ENCODE data around the gene DHX8.

The DHX8 gene

GRCh38 chr17:43548689-43549379 is 65.1 kb downstream of the DHX8 start:
- DNase-seq: no peak

- DNase-seq: no peak
Observed at GRCh38 chr17:43549496-43549895, 65.7 kb downstream of the DHX8 start.

GRCh38 chr17:43550754-43551153 is 67.0 kb downstream of the DHX8 start:
- no peak for DNase-seq

GRCh38 chr17:43552229-43552837 is 68.6 kb downstream of the DHX8 start:
- no peak for DNase-seq

GRCh38 chr17:43553573-43553972 is 69.8 kb downstream of the DHX8 start:
- DNase-seq: no peak

- no peak for DNase-seq
Observed at GRCh38 chr17:43554857-43555256, 71.1 kb downstream of the DHX8 start.

- DNase-seq: no peak
Observed at GRCh38 chr17:43556292-43556691, 72.5 kb downstream of the DHX8 start.

- no peak for DNase-seq
Observed at GRCh38 chr17:43558805-43559160, 75.0 kb downstream of the DHX8 start.

- DNase-seq: no peak
Observed at GRCh38 chr17:43559161-43559816, 75.5 kb downstream of the DHX8 start.

- no peak for DNase-seq
Observed at GRCh38 chr17:43560461-43561427, 77.0 kb downstream of the DHX8 start.

GRCh38 chr17:43562679-43563599 is 79.2 kb downstream of the DHX8 start:
- no peak for DNase-seq

GRCh38 chr17:43563600-43564594 is 80.1 kb downstream of the DHX8 start:
- no peak for DNase-seq

- DNase-seq: no peak
Observed at GRCh38 chr17:43568506-43569082, 84.8 kb downstream of the DHX8 start.

- DNase-seq: no peak
Observed at GRCh38 chr17:43570518-43570928, 86.7 kb downstream of the DHX8 start.

GRCh38 chr17:43572368-43572980 is 88.7 kb downstream of the DHX8 start:
- no peak for DNase-seq

GRCh38 chr17:43573579-43574321 is 90.0 kb downstream of the DHX8 start:
- no peak for DNase-seq

GRCh38 chr17:43574348-43574747 is 90.6 kb downstream of the DHX8 start:
- DNase-seq: no peak

- no peak for DNase-seq
Observed at GRCh38 chr17:43574896-43575525, 91.2 kb downstream of the DHX8 start.

Data from cortex of kidney (tissue), 1 donor.